ENCODE data around the gene ARVCF.

GRCh38 chr22:20060700-20061480 is 44.3 kb upstream of the ARVCF start:
- no peak for TF ChIP-seq CTCF (conservative IDR thresholded peaks at IDR 0.05)
- TF ChIP-seq EZH2 (IDR thresholded peaks at IDR 0.05; ENCODE audit: low read depth) = no peak
